SK-N-SH (cell line): Measurements from ENCODE around the gene MGAT5. TPM values are rescaled to one million over a fixed set of nuclear protein-coding genes. Genes with fewer than 3 reads are reported as not detected.

ENCODE experiments used
- CTCF ChIA-PET: fragments of 300-600, 350-600 bp; formaldehyde crosslinking; extraction: SDS; loops from one replicate; lab custom pipeline; 2021; lab: Yijun Ruan, JAX
- POLR2A ChIA-PET: fragments of 350-600 bp; sonication (Branson Sonifier 250); formaldehyde crosslinking; extraction: SDS; loops from one replicate; lab custom pipeline; 2020; ENCODE audit warnings: antibody characterized with exemption, inconsistent platforms; lab: Yijun Ruan, JAX
- DNase-seq: peaks from one replicate; pipeline ENCODE4 v3.0.0; 2012
- H2AFZ ChIP-seq: fragments of 200-600 bp; sonication (generic); 2 replicates; pipeline ENCODE4 v1.8.1; 2016; ENCODE audit warnings: antibody characterized with exemption, mild to moderate bottlenecking, low read depth
- H3F3A ChIP-seq: fragments of 200-600 bp; sonication (generic); replicated peaks from 2 replicates; pipeline ENCODE3; 2016; ENCODE audit warnings: antibody characterized with exemption, mild to moderate bottlenecking; ENCODE audit not compliant: insufficient read depth
- H3K27ac ChIP-seq, 2 experiments: fragments of 200-500 bp in 1 of 2; fragments of 200-600 bp in 1 of 2; sonication (Bioruptor generic) in 1 of 2; sonication (generic), shearing (Covaris generic) in 1 of 2; 2 replicates each; pipeline versions ENCODE4 v1.5.1 to v1.6.1; 2014 to 2016; ENCODE audit warnings: low read depth in 2 of 2, inconsistent platforms in 1 of 2, low read length in 1 of 2, mild to moderate bottlenecking in 1 of 2, mixed read lengths in 1 of 2
- H3K27me3 ChIP-seq: fragments of 200-600 bp; sonication (generic), shearing (Covaris generic); 2 replicates; pipeline ENCODE4 v1.6.1; 2016; ENCODE audit warnings: mixed run types; ENCODE audit not compliant: insufficient read depth
- H3K36me3 ChIP-seq, 2 experiments: fragments of 200-500 bp in 1 of 2; fragments of 200-600 bp in 1 of 2; sonication (Bioruptor generic) in 1 of 2; sonication (generic) in 1 of 2; replicated peaks in 1 of 2; 2 replicates each; pipeline versions ENCODE3 to v1.5.1; 2014 to 2016; ENCODE audit warnings: low read length in 1 of 2, mild to moderate bottlenecking in 1 of 2; ENCODE audit not compliant: insufficient read depth in 2 of 2, control insufficient read depth in 1 of 2
- H3K4me1 ChIP-seq, 2 experiments: fragments of 200-500 bp in 1 of 2; fragments of 200-600 bp in 1 of 2; sonication (Bioruptor generic) in 1 of 2; sonication (generic), shearing (Covaris generic) in 1 of 2; 2 replicates each; pipeline versions ENCODE4 v1.5.1 to v1.6.1; 2014 to 2016; ENCODE audit warnings: low read depth in 1 of 2, low read length in 1 of 2, mixed run types in 1 of 2; ENCODE audit not compliant: insufficient read depth in 2 of 2, control insufficient read depth in 1 of 2
- H3K4me2 ChIP-seq: fragments of 200-600 bp; sonication (generic), shearing (Covaris generic); 2 replicates; pipeline ENCODE4 v1.6.1; 2017; ENCODE audit warnings: mixed run types
- H3K4me3 ChIP-seq, 2 experiments: fragments of 200-500 bp in 1 of 2; fragments of 200-600 bp in 1 of 2; sonication (Bioruptor generic) in 1 of 2; sonication (generic), shearing (Covaris generic) in 1 of 2; 2 replicates each; pipeline versions ENCODE4 v1.5.1 to v1.8.1; 2014 to 2016; ENCODE audit warnings: low read depth in 2 of 2, inconsistent platforms in 1 of 2, low read length in 1 of 2, mild to moderate bottlenecking in 1 of 2, mixed read lengths in 1 of 2, moderate library complexity in 1 of 2
- H3K79me2 ChIP-seq: fragments of 200-600 bp; sonication (generic); 2 replicates; pipeline ENCODE4 v1.8.1; 2017; ENCODE audit warnings: mild to moderate bottlenecking; ENCODE audit not compliant: insufficient read depth
- H3K9ac ChIP-seq: fragments of 200-600 bp; sonication (generic); 2 replicates; pipeline ENCODE4 v1.6.1; 2017; ENCODE audit warnings: mixed run types
- H3K9me2 ChIP-seq: fragments of 200-600 bp; sonication (generic); 2 replicates; pipeline ENCODE4 v1.6.1; 2017; ENCODE audit warnings: mixed run types
- H3K9me3 ChIP-seq: fragments of 200-600 bp; sonication (generic); 2 replicates; pipeline ENCODE4 v1.6.1; 2017; ENCODE audit warnings: mixed run types, mild to moderate bottlenecking, moderate library complexity
- H4K20me1 ChIP-seq: fragments of 200-600 bp; sonication (generic); 2 replicates; pipeline ENCODE4 v1.6.1; 2017; ENCODE audit warnings: mild to moderate bottlenecking, mixed run types; ENCODE audit not compliant: insufficient read depth
- CHD2 ChIP-seq: fragments of 150-350 bp; IDR thresholded peaks from 2 replicates; pipeline ENCODE4 v1.6.1; 2018; ENCODE audit warnings: low read length; ENCODE audit not compliant: partially characterized antibody
- EP300 ChIP-seq, 2 experiments: IDR thresholded peaks; 2 replicates each; pipeline versions ENCODE4 v1.4.0 to v1.6.1; 2012; ENCODE audit warnings: borderline replicate concordance in 1 of 2, low read depth in 1 of 2, low read length in 1 of 2
- EZH2phosphoT487 ChIP-seq: fragments of 200-600 bp; sonication (generic); IDR thresholded peaks from 2 replicates; pipeline ENCODE4 v1.6.1; 2017; ENCODE audit warnings: low read depth, mixed run types, mild to moderate bottlenecking, antibody characterized with exemption, moderate library complexity, borderline replicate concordance
- FOXJ3 ChIP-seq: sonication (generic); formaldehyde crosslinking; IDR thresholded peaks from 2 replicates; pipeline ENCODE4 v1.5.1; 2020; ENCODE audit warnings: mild to moderate bottlenecking, missing genetic modification reagents
- FOXM1 ChIP-seq: IDR thresholded peaks from 2 replicates; pipeline ENCODE4 v1.4.0; 2012; ENCODE audit warnings: low read depth, mild to moderate bottlenecking
- JUND ChIP-seq: IDR thresholded peaks from 2 replicates; pipeline ENCODE4 v1.4.0; 2012
- MEF2A ChIP-seq: IDR thresholded peaks from 2 replicates; pipeline ENCODE4 v1.4.0; 2012; ENCODE audit warnings: low read depth, borderline replicate concordance
- MXI1 ChIP-seq: IDR thresholded peaks from 2 replicates; pipeline ENCODE4 v1.6.1; 2012; ENCODE audit warnings: mild to moderate bottlenecking, low read depth, low read length, improper control_type of control experiment
- RAD21 ChIP-seq: IDR thresholded peaks from 2 replicates; pipeline ENCODE4 v1.6.1; 2012; ENCODE audit warnings: mild to moderate bottlenecking, low read length
- RFX5 ChIP-seq: IDR thresholded peaks from 2 replicates; pipeline ENCODE4 v1.6.1; 2012; ENCODE audit warnings: mild to moderate bottlenecking, improper control_type of control experiment, low read length
- RXRA ChIP-seq: IDR thresholded peaks from 2 replicates; pipeline ENCODE4 v1.4.0; 2012; ENCODE audit warnings: low read depth, mild to moderate bottlenecking, borderline replicate concordance
- SIN3A ChIP-seq: IDR thresholded peaks from 2 replicates; pipeline ENCODE4 v1.6.1; 2012; ENCODE audit warnings: low read depth, mild to moderate bottlenecking, low read length, moderate library complexity, borderline replicate concordance
- SMC3 ChIP-seq: IDR thresholded peaks from 2 replicates; pipeline ENCODE4 v1.6.1; 2012; ENCODE audit warnings: low read depth, low read length, improper control_type of control experiment
- TAF1 ChIP-seq: IDR thresholded peaks from 2 replicates; pipeline ENCODE4 v1.6.1; 2012; ENCODE audit warnings: low read depth, mild to moderate bottlenecking, low read length, moderate library complexity, borderline replicate concordance
- TEAD4 ChIP-seq: IDR thresholded peaks from 2 replicates; pipeline ENCODE4 v1.4.0; 2012; ENCODE audit warnings: mild to moderate bottlenecking, borderline replicate concordance; ENCODE audit not compliant: insufficient read depth
- YY1 ChIP-seq: IDR thresholded peaks from 2 replicates; pipeline ENCODE4 v1.4.0; 2012; ENCODE audit warnings: low read depth, mild to moderate bottlenecking
- ZBTB33 ChIP-seq: IDR thresholded peaks from 2 replicates; pipeline ENCODE4 v1.4.0; 2012; ENCODE audit warnings: low read depth, borderline replicate concordance
- WGBS: methylation state at CpG from one replicate; pipeline ENCODE4 v1.1.6; 2017; ENCODE audit warnings: low lambda C conversion rate; 5-methylcytosine and 5-hydroxymethylcytosine counted together
- polyA plus RNA-seq, 3 experiments: library from polyadenylated mRNA; depleted of rRNA; stranded (reverse); fragments of >200 nt; gene quantifications; 2 replicates each; pipeline ENCODE4 v1.2.3, GENCODE V29; 2012
- TF ChIP-seq, protein P1 (sequence below): fragments of 200-600 bp; sonication (generic); IDR thresholded peaks from 2 replicates; pipeline ENCODE4 v1.6.1; 2017; ENCODE audit warnings: antibody characterized with exemption, mild to moderate bottlenecking, moderate library complexity
- TF ChIP-seq, protein P2 (sequence below): IDR thresholded peaks from 2 replicates; pipeline ENCODE4 v1.4.0; 2012; ENCODE audit warnings: low read depth
- TF ChIP-seq, protein P3 (sequence below): IDR thresholded peaks from 2 replicates; pipeline ENCODE4; 2012

The MGAT5 gene
- polyA plus RNA-seq, 1 of the 3 experiments (the other 2 are of a cell fraction): 18.2 TPM

DNA sequence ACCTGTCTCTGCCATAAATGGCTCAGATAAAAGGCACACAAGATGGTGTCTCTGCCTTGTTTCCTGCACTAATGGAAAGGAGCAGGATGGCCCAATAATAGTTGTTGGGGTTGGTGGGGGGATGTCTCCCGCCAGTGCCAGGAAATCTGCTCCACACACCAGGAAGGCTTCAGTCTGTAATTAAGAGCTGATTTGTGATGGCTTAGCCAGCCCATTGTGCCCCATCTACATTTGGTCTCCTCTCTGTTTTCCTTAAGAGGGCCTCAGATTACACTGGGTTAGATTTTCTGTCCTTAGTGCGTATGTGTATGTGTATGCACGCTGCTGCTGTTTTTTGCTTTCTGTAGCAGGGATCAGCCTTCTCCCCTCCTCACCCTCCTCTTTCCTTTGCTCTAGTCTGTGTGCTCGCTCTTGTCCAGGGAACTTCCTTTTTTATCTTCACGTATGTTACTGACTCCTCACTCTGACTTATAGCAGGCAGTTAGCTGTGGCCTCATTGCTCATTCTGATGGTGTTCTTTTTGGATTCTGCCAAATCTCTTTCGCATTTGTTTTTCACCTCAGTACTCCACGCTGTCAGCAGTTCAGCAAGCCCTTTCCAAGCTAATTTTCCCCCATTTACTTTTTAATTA, 33.4 kb upstream of the MGAT5 start:
- no peaks in the 10 kb centered on the region for H4K20me1 ChIP-seq
- no peaks in the 10 kb centered on the region for H3K27me3 ChIP-seq
- DNase-seq: no peak
- WGBS: 96% methylated on average over 7 of the region's 7 CpGs
- H3K4me1 ChIP-seq: peaks cover 0 to 19% of the 10 kb centered on the region in 2 experiments; a peak in 1 of 4 replicates
- peaks cover 3% of the 10 kb centered on the region; the same call in 1 of the 2 replicates for H3K79me2 ChIP-seq
- H3K9me3 ChIP-seq: no peaks in the 10 kb centered on the region
- no peaks in the 10 kb centered on the region for H3K36me3 ChIP-seq
- H3K4me2 ChIP-seq: no peak overlapping the region
- H2AFZ ChIP-seq: no peak overlapping the region
- H3K9me2 ChIP-seq: no peaks in the 10 kb centered on the region
- TF ChIP-seq, protein P1, sequence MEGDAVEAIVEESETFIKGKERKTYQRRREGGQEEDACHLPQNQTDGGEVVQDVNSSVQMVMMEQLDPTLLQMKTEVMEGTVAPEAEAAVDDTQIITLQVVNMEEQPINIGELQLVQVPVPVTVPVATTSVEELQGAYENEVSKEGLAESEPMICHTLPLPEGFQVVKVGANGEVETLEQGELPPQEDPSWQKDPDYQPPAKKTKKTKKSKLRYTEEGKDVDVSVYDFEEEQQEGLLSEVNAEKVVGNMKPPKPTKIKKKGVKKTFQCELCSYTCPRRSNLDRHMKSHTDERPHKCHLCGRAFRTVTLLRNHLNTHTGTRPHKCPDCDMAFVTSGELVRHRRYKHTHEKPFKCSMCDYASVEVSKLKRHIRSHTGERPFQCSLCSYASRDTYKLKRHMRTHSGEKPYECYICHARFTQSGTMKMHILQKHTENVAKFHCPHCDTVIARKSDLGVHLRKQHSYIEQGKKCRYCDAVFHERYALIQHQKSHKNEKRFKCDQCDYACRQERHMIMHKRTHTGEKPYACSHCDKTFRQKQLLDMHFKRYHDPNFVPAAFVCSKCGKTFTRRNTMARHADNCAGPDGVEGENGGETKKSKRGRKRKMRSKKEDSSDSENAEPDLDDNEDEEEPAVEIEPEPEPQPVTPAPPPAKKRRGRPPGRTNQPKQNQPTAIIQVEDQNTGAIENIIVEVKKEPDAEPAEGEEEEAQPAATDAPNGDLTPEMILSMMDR: no peak
- TF ChIP-seq MXI1: no peak
- no peak for TF ChIP-seq JUND
- TF ChIP-seq MEF2A: no peak
- TF ChIP-seq RAD21: no peak
- TF ChIP-seq, protein P2, sequence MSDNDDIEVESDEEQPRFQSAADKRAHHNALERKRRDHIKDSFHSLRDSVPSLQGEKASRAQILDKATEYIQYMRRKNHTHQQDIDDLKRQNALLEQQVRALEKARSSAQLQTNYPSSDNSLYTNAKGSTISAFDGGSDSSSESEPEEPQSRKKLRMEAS: no peak
- no peak for TF ChIP-seq TAF1
- no peak for TF ChIP-seq RXRA
- no peak for TF ChIP-seq CHD2
- TF ChIP-seq, protein P3, sequence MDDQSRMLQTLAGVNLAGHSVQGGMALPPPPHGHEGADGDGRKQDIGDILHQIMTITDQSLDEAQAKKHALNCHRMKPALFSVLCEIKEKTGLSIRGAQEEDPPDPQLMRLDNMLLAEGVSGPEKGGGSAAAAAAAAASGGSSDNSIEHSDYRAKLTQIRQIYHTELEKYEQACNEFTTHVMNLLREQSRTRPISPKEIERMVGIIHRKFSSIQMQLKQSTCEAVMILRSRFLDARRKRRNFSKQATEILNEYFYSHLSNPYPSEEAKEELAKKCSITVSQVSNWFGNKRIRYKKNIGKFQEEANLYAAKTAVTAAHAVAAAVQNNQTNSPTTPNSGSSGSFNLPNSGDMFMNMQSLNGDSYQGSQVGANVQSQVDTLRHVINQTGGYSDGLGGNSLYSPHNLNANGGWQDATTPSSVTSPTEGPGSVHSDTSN: no peak
- TF ChIP-seq SMC3: no peak
- no peak for TF ChIP-seq YY1
- TF ChIP-seq EP300 (IDR thresholded peaks at IDR 0.05; ENCODE audit: borderline replicate concordance in 1 of 2, low read depth in 1 of 2, low read length in 1 of 2): no peak
- TF ChIP-seq TEAD4: no peak
- no peak for TF ChIP-seq FOXM1
- no peak for TF ChIP-seq SIN3A
- no peak for TF ChIP-seq RFX5
- TF ChIP-seq ZBTB33: no peak
- TF ChIP-seq FOXJ3: no peak
- no peak for TF ChIP-seq EZH2phosphoT487
- no peaks in the 10 kb centered on the region for H3F3A ChIP-seq
- no peak overlapping the region; a peak in 1 of 4 replicates for H3K27ac ChIP-seq
- ChIA-PET CTCF (interaction anchor here (0.9 to 1.2 kb wide), 2 partner anchors 9 to 192 kb away, joined by 3 read pairs; no protein-coding TSS in a partner anchor), POLR2A (no interaction called here)
- H3K4me3 ChIP-seq: no peak overlapping the region
- H3K9ac ChIP-seq: no peak overlapping the region
